ENCODE results near the gene TMEM242.
A peak's percentile ranks its signal among the peaks of the same experiment; 100 is the strongest.

The TMEM242 gene

DNA sequence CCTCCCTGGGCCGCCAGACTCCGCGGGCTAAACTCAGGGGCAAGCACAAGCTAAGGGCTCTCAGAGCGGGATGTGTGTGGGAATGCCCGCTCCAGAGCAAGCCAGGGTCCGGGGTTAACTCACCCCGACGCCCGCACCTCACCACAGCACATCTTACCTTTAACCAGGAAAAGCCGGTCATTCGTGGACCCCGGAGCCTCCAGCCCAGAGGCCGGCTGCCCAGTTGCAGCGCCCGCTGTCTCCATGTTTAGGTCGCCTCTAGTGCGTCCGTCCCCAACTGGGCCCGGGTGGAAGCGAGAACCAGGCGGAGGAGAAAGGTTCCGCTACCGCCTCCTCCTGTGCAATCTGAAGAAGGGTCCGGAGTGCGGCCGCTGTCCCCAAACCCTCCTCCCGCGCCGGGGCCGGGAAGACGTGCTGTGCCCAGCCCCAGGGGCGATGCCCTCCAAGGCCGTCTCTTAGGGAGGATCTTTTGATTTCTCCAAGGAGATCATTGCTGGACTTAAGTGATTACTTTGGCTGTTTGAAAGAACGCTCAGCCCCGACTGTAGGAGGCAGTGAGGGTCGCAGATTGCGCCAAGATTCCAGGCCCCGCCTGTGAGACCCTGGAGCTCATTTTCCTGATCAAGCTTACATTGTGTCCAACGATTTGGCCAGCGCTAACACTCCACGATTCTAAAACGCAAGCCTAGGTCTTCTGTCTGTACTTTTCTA is at the start of gene TMEM242:
Gene TMEM242, minus strand, starts transcription at position 265 of the 711 bp plus-strand sequence. Its CDS starts 20 bp downstream, at position 245.
- Histone ChIP-seq H3K36me3 (ENCODE audit: insufficient read depth, low read length) (peaks cover 6% of the 10 kb centered on the region; the same call in 1 of the 2 replicates), H3K9ac (ENCODE audit: low read depth, low read length, poor library complexity, severe bottlenecking) (peak within 1 kb of the TSS; percentile 87), H2AFZ (ENCODE audit: low read length) (peak within 1 kb of the TSS; percentile 99), H3K4me1 (ENCODE audit: insufficient read depth, low read length, poor library complexity, severe bottlenecking) (peaks cover 22% of the 10 kb centered on the region), H3K27me3 (ENCODE audit: insufficient read depth, low read length, poor library complexity, severe bottlenecking) (no peaks in the 10 kb centered on the region), H3K4me3 (ENCODE audit: low read length, poor library complexity, severe bottlenecking) (peak within 1 kb of the TSS; percentile 82), H3K9me3 (ENCODE audit: insufficient read depth, low read depth, low read length) (no peaks in the 10 kb centered on the region), H4K20me1 (ENCODE audit: insufficient read depth, low read length, poor library complexity, severe bottlenecking) (peaks cover 5% of the 10 kb centered on the region), H3K4me2 (ENCODE audit: low read depth, low read length, poor library complexity, severe bottlenecking) (peak within 1 kb of the TSS; percentile 89), H3F3A (ENCODE audit: low read depth) (no peaks in the 10 kb centered on the region), H3K9me2 (replicated peaks; ENCODE audit: low read depth, low read length) (no peaks in the 10 kb centered on the region), H3K79me2 (ENCODE audit: insufficient read depth, low read length) (peaks cover 21% of the 10 kb centered on the region)
- TF ChIP-seq, protein P1, sequence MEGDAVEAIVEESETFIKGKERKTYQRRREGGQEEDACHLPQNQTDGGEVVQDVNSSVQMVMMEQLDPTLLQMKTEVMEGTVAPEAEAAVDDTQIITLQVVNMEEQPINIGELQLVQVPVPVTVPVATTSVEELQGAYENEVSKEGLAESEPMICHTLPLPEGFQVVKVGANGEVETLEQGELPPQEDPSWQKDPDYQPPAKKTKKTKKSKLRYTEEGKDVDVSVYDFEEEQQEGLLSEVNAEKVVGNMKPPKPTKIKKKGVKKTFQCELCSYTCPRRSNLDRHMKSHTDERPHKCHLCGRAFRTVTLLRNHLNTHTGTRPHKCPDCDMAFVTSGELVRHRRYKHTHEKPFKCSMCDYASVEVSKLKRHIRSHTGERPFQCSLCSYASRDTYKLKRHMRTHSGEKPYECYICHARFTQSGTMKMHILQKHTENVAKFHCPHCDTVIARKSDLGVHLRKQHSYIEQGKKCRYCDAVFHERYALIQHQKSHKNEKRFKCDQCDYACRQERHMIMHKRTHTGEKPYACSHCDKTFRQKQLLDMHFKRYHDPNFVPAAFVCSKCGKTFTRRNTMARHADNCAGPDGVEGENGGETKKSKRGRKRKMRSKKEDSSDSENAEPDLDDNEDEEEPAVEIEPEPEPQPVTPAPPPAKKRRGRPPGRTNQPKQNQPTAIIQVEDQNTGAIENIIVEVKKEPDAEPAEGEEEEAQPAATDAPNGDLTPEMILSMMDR (conservative IDR thresholded peaks at IDR 0.05; ENCODE audit: low read length) = 0 out of 2 replicates have a peak, but pooled peaks have one; percentile 23
- TF ChIP-seq EZH2phosphoT487 (IDR thresholded peaks at IDR 0.05; ENCODE audit: borderline replicate concordance) = no peak

DNA sequence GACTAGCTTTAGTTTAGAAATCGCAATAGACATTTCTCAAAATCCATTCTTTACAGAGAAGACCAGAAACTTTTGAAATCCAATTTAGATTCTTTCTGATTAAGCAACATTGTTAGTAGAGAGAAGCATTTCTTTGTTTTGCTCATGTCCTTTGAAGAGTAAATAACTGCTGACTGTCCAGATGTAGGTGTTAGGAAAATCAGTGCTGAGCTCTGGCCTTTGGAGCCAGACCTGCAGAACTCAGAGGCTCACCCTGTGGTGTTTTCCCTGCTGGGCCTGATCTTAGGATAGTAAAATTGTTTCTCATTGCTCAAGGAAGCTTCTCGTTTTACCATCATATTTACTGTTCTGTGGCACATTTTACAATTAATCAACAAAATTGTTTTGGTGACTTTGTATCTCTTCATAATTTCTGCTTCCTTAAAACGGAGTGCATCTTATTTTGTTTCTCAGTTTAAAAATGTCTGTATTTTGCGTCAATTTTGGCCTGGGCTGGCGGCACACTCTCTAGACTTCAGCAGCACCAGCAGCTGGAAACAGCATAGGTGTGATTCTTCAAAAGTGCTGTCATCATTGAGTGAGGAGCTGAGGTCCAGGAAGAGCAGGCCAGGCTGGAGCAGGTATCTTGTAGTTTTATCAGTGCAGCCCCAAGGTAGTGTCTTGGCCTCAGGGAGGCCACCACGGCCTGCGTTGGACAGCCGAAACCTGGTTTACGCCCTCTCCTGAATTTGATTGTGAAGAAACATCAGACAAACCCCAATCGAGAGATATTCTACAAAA is 49.4 kb upstream of the TMEM242 start:
- H3K4me1 ChIP-seq (ENCODE audit: insufficient read depth, low read length, poor library complexity, severe bottlenecking) = peaks cover 2% of the 10 kb centered on the region
- H3K79me2 ChIP-seq (ENCODE audit: insufficient read depth, low read length) = no peaks in the 10 kb centered on the region
- H3K4me3 ChIP-seq (ENCODE audit: low read length, poor library complexity, severe bottlenecking) = no peak overlapping the region
- no peaks in the 10 kb centered on the region for H3K9me3 ChIP-seq (ENCODE audit: insufficient read depth, low read depth, low read length)
- H4K20me1 ChIP-seq (ENCODE audit: insufficient read depth, low read length, poor library complexity, severe bottlenecking) = no peaks in the 10 kb centered on the region
- no peaks in the 10 kb centered on the region for H3K9me2 ChIP-seq (replicated peaks; ENCODE audit: low read depth, low read length)
- H2AFZ ChIP-seq (ENCODE audit: low read length) = no peak overlapping the region
- H3K4me2 ChIP-seq (ENCODE audit: low read depth, low read length, poor library complexity, severe bottlenecking) = no peak overlapping the region
- H3K36me3 ChIP-seq (ENCODE audit: insufficient read depth, low read length) = no peaks in the 10 kb centered on the region
- H3K9ac ChIP-seq (ENCODE audit: low read depth, low read length, poor library complexity, severe bottlenecking) = no peak overlapping the region
- no peak for TF ChIP-seq EZH2phosphoT487 (IDR thresholded peaks at IDR 0.05; ENCODE audit: borderline replicate concordance)
- TF ChIP-seq, protein P1 (conservative IDR thresholded peaks at IDR 0.05; ENCODE audit: low read length) = no peak
- H3F3A ChIP-seq (ENCODE audit: low read depth) = no peaks in the 10 kb centered on the region
- H3K27me3 ChIP-seq (ENCODE audit: insufficient read depth, low read length, poor library complexity, severe bottlenecking) = peaks cover 15% of the 10 kb centered on the region

DNA sequence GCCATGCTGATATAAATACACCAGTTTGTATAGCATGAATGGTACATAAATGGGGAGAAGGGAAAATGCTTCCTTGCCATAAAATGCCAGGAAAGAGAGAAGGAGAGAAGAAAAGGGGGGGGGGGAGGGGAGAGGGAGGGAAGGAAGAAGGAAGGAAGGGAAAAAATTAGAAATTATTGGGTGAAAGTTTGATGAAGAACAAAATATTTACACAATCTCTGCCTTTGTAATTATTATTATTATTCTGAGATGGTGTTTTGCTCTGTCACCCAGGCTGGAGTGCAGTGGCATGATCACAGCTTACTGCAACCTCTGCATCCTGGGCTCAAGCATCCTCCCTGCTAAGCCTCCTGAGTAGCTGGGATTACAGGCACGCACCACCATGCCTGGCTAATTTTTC is 47.4 kb upstream of the TMEM242 start:
- H4K20me1 ChIP-seq (ENCODE audit: insufficient read depth, low read length, poor library complexity, severe bottlenecking) = no peaks in the 10 kb centered on the region
- no peaks in the 10 kb centered on the region for H3K36me3 ChIP-seq (ENCODE audit: insufficient read depth, low read length)
- H3K4me1 ChIP-seq (ENCODE audit: insufficient read depth, low read length, poor library complexity, severe bottlenecking) = peaks cover 2% of the 10 kb centered on the region
- H3K4me2 ChIP-seq (ENCODE audit: low read depth, low read length, poor library complexity, severe bottlenecking) = no peak overlapping the region
- H2AFZ ChIP-seq (ENCODE audit: low read length) = no peak overlapping the region
- H3K27me3 ChIP-seq (ENCODE audit: insufficient read depth, low read length, poor library complexity, severe bottlenecking) = peaks cover 15% of the 10 kb centered on the region
- H3K79me2 ChIP-seq (ENCODE audit: insufficient read depth, low read length) = no peaks in the 10 kb centered on the region
- TF ChIP-seq, protein P1 (conservative IDR thresholded peaks at IDR 0.05; ENCODE audit: low read length) = no peak
- no peak for TF ChIP-seq EZH2phosphoT487 (IDR thresholded peaks at IDR 0.05; ENCODE audit: borderline replicate concordance)
- no peaks in the 10 kb centered on the region for H3K9me2 ChIP-seq (replicated peaks; ENCODE audit: low read depth, low read length)
- no peaks in the 10 kb centered on the region for H3F3A ChIP-seq (ENCODE audit: low read depth)
- H3K4me3 ChIP-seq (ENCODE audit: low read length, poor library complexity, severe bottlenecking) = no peak overlapping the region
- no peak overlapping the region for H3K9ac ChIP-seq (ENCODE audit: low read depth, low read length, poor library complexity, severe bottlenecking)
- H3K9me3 ChIP-seq (ENCODE audit: insufficient read depth, low read depth, low read length) = no peaks in the 10 kb centered on the region

All from Loucy (cell line).